Raji (cell line): Measurements from ENCODE around the gene FBXO34.

Experiments used
- POLR2A ChIP-seq: IDR thresholded peaks from 2 replicates; pipeline ENCODE4 v1.6.1; 2011; ENCODE audit warnings: low read depth, low read length, control low read depth; ENCODE audit not compliant: insufficient read depth

Gene FBXO34

GRCh38 chr14:55318694-55319093 lies 47.5 kb downstream of the FBXO34 start:
- TF ChIP-seq POLR2A, result no peak

- TF ChIP-seq POLR2A, result no peak
These were observed 52.7 kb downstream of the FBXO34 start for GRCh38 chr14:55323910-55324309.

- no peak for TF ChIP-seq POLR2A
These were observed 53.6 kb downstream of the FBXO34 start for GRCh38 chr14:55324812-55325211.

- no peak for TF ChIP-seq POLR2A
These were observed 56.0 kb downstream of the FBXO34 start for GRCh38 chr14:55327179-55327578.

- no peak for TF ChIP-seq POLR2A
These were observed 57.1 kb downstream of the FBXO34 start for GRCh38 chr14:55328317-55328716.

- TF ChIP-seq POLR2A, result no peak
These were observed 58.9 kb downstream of the FBXO34 start for GRCh38 chr14:55329999-55330710.

- no peak for TF ChIP-seq POLR2A
These were observed 61.7 kb downstream of the FBXO34 start for GRCh38 chr14:55332654-55333570.

- TF ChIP-seq POLR2A, result no peak
These were observed 62.7 kb downstream of the FBXO34 start for GRCh38 chr14:55333711-55334485.

GRCh38 chr14:55336162-55336561 lies 64.9 kb downstream of the FBXO34 start:
- TF ChIP-seq POLR2A, result no peak

- TF ChIP-seq POLR2A, result no peak
These were observed 65.5 kb downstream of the FBXO34 start for GRCh38 chr14:55336691-55337090.

GRCh38 chr14:55339770-55340169 lies 68.5 kb downstream of the FBXO34 start:
- TF ChIP-seq POLR2A, result no peak

GRCh38 chr14:55340482-55340881 lies 69.3 kb downstream of the FBXO34 start:
- no peak for TF ChIP-seq POLR2A

- TF ChIP-seq POLR2A, result no peak
These were observed 70.6 kb downstream of the FBXO34 start for GRCh38 chr14:55341781-55342180.

- TF ChIP-seq POLR2A, result no peak
These were observed 75.8 kb downstream of the FBXO34 start for GRCh38 chr14:55347040-55347439.

- TF ChIP-seq POLR2A, result no peak
These were observed 76.5 kb downstream of the FBXO34 start for GRCh38 chr14:55347748-55348147.
